Activated CD4-positive, CD25-positive, alpha-beta regulatory T cell (primary cell): Measurements from ENCODE around the gene LYPLA2.

Source experiments
- DNase-seq, 4 experiments: peaks; one replicate each; lab custom pipeline; 2025; lab: John Stamatoyannopoulos, UW

LYPLA2 gene

DNA sequence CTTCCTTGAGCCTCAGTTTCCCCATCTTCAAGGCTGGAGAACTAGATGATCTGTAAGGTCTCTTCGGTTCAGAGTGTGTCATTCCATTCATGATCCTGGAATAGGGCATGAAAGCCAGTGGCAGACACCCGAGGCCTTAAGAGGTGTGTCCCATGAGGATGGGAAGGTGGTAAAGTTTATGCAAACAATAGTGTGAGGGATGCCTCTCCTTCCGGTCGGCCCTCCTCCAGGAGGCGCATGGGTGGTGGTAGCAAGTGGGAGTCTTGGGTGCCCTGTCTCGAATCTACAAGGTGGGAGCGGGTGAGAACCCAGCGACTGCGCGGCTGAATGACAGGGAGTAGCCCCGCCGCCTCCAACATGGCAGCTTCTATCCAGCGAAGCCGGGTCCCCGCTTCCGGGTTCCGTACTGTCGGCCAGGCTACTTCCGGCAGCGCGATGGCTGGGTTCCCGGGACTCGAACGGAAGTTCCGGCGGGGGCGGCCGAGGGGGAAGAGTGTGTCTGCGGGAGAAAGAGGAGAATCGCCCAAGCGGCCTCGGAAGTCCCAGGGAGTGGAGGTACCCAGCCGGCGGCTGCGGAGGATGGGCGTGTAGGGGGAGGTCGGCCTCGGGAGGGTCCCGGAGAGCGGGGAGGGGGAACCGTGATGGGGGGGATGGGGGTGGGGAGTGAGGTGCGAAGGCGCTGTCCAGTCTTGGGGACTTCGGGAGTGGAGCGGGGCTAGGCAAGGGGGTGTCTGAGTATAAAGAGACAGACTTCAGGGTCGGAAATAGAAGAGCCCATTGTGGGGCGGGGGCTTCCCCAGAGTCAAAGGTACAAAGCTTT is at the start of gene LYPLA2:
Gene LYPLA2, plus strand, starts transcription at position 450 of the 820 bp plus-strand sequence. CDS start 1,538 bp downstream, outside the sequence.
- DNase-seq, result peak; percentile 70 to 77 (median 74)

DNA sequence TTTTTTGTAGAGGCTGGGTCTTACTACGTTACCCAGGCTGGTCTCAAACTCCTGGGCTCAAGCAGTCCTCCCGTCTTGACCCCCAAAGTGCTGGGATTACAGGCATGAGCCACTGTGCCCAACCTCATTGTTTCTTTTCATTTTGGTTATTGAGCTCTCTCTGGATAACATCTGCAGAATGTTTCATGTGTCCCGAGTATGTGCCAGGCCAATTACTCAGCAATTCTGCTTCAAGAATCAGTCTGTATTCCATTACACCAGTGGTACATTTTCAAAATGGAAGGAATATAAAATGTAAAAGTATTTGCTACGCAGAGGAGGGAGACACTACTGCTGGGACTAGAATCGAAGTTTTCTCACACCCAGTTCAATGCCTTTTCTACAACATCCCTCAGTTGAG is 49.3 kb upstream of the LYPLA2 start:
- DNase-seq, result no peak

DNA sequence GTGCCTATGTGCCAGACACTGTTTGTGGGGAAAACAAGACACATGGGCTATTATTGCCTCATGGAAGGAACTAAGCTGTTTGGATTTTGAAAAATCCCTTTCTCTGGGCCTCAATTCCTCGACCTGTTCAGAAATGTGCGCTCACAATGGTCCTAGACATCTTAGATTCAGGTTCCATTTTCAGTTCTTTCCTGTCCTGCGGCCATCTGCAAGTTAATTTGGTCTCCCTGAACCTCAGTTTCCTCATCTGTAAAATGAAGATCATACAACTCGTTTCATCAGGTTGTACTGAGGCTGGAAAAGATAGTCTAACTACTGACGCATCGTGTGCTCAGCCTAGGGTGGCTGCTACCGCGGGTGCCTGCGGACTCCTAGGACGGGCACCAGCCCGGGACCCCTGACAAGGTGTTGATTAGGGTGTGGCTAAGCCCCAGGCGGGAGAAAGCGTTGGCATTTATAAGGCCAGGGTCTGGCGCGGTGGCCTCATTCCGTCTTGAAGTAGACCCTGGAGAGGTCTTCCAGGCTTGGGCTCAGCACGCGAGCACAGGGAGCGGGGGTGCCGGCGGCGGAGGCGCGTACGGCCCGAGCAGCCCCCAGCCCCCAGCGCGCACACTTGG is 48.2 kb upstream of the LYPLA2 start:
- peak in 1 of 4 experiments; percentile 37 for DNase-seq

DNA sequence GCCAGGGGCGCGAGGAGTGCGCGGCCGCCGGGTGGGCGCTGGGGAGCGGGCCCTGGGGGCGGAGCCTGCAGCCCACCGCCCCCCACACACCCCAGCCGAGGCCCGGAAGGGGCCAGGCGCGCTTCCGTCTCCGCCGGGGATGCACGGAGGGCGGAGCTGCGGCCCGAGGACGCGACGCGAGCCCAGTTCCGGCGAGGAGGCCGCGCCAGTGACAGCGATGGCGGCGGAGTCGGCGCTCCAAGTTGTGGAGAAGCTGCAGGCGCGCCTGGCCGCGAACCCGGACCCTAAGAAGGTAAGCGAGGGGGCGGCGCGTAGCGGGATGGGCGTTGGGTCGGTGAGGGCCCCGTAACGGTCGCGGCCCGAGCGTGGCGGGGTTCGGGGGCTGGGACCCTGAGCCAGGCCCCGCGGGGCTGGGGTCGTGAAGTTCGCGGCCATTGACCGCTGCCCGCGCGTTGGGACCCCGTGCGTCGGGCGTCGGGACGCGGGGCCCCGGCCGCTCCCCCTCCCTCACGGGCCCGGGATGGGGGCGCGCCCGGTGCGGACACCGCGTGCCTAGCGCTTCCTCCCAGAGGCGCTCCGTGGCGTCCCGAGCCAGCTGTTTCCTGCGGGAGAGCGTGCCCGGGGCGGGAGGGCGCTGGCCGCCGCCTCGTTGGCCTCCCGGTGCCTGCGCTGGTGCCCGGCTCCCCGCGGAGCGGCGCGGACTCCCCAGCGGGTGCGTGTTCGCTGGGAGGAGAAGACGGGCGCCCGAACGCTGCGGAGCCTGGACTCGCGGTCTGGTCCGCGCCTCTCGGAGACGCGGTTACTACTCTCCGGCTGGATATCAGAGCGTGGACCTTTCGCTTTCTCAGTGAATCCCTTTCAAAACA is 47.4 kb upstream of the LYPLA2 start, which contains the start of gene ELOA:
Gene ELOA, plus strand, starts transcription at position 185 of the 866 bp plus-strand sequence. Its CDS starts 33 bp downstream, at position 218.
- DNase-seq, result peak; percentile 48 to 74 (median 60)

DNA sequence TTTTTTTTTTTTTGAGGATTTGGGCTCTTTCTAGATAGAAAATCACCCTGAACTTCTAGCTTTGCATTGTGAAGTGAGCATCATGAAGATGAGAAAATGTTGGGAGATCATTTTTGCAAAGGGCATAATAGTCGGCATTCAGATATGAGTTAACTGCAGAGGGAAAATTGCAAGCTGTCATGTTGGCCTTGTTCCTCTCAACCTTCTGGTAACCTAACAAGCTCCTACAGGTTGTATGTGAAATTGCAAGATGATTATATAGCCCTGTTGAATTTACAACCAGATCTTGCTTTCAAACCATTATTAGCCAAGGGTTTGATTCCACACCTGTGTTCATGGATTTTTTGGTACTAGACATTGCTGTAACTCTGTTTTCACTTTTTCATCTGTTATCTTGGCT is 45.4 kb upstream of the LYPLA2 start:
- DNase-seq, result no peak

DNA sequence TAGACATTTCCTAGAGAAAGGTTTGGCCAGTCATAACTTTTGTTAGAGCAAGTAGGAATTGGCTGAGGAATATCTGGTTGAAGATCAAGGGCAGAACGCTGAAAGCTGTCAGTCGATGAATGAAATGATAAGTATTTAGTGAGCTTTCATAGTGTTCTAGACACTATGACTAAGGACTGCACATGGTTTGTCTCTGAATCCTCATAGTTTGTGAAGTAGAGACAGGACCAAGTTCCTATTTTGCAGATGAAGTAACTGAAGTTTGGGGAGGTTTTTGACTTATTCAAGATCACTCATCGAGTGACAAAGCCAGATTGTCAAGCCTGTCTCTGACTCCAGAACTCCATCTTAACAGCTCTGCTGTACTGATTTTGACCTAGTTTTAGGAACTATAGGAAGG is 42.9 kb upstream of the LYPLA2 start:
- DNase-seq, result no peak

DNA sequence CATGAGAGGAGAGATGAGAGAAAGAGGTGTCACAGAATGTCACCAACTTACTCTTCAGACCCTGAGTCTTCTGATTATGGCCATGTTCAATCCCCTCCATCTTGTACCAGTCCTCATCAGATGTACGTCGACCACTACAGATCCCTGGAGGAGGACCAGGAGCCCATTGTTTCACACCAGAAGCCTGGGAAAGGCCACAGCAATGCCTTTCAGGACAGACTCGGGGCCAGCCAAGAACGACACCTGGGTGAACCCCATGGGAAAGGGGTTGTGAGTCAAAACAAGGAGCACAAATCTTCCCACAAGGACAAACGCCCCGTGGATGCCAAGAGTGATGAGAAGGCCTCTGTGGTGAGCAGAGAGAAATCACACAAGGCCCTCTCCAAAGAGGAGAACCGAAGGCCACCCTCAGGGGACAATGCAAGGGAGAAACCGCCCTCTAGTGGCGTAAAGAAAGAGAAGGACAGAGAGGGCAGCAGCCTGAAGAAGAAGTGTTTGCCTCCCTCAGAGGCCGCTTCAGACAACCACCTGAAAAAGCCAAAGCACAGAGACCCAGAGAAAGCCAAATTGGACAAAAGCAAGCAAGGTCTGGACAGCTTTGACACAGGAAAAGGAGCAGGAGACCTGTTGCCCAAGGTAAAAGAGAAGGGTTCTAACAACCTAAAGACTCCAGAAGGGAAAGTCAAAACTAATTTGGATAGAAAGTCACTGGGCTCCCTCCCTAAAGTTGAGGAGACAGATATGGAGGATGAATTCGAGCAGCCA is 39.7 kb upstream of the LYPLA2 start:
- no peak for DNase-seq

DNA sequence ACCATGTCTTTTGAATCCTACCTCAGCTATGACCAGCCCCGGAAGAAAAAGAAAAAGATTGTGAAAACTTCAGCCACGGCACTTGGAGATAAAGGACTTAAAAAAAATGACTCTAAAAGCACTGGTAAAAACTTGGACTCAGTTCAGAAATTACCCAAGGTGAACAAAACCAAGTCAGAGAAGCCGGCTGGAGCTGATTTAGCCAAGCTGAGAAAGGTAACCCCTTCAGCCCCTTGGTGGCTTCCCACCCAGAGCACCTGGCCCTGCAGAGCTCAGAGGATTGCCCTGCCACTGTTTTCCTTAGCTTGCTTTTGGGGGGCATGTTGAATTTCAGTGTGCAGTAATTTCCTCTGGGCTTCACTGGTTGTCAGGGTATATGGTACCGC is 39.1 kb upstream of the LYPLA2 start:
- no peak for DNase-seq

DNA sequence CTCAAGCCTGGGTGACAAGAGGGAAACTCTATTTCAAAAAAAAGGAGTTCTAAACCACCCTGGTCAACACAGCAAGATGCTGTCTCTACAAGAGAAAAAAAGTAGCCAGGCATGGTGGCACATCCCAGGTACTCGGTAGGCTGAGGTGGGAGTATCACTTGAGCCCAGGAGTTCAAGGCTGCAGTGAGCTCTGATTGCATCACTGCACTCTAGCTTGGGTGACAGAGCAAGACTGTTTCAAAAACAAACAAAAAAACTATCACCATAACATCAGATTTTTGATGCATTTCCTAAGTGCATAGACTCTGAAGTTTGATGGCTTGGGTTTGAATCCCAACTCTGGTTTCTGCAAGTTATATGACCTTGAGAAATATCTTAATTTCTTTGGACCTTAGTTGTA is 38.0 kb upstream of the LYPLA2 start:
- no peak for DNase-seq

DNA sequence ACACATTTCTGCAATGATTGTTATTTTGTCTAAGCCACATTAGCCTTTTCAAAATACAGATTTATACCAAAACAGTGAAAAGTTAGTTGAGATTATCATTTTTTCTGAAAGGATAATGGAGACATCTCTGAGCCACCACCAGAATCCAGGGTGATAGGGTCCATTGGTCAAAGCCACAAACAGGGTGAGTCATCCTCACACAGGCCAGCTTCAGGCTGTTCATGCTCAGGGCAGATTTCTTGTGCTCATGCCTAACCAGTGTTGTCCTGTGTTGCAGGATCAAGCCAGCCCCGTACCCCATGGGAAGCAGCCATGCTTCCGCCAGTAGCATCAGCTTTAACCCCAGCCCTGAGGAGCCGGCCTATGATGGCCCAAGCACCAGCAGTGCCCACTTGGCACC is 34.3 kb upstream of the LYPLA2 start:
- DNase-seq, result no peak

DNA sequence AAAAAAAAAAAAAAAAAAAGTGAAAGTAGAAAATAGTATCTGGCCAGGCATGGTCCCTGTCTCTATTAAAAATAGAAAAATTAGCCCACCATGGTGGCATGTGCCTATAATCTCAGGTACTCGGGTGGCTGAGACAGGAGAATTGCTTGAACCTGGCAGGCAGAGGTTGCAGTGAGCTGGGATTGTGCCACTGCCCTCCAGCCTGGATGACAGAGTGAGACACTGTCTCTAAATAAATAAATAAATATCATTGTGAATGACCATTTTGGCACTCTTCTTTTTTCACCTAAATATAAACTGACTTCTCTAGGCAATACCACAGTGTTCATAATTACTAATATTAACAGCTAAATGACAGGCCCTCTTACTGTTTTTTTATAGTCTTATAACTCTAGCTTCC is 33.1 kb upstream of the LYPLA2 start:
- no peak for DNase-seq

DNA sequence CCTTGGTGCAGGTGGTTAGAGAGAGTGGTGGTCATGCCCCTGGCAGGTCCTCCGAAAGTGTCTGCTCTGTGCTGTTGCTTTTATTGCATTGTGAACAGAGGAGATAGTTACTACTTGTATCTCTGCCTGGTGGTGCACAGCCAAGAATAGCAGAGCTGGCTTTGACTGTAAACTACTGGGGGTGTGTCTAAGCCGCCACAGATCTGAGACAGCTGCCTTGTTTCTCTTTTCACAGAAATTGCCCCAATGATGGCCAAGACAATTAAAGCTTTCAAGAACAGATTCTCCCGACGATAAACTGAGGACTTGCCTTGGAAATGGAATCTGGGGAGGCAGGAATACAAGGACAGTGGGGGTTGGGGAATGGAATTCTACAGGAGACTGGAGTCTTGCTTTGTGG is 31.7 kb upstream of the LYPLA2 start:
- no peak for DNase-seq

DNA sequence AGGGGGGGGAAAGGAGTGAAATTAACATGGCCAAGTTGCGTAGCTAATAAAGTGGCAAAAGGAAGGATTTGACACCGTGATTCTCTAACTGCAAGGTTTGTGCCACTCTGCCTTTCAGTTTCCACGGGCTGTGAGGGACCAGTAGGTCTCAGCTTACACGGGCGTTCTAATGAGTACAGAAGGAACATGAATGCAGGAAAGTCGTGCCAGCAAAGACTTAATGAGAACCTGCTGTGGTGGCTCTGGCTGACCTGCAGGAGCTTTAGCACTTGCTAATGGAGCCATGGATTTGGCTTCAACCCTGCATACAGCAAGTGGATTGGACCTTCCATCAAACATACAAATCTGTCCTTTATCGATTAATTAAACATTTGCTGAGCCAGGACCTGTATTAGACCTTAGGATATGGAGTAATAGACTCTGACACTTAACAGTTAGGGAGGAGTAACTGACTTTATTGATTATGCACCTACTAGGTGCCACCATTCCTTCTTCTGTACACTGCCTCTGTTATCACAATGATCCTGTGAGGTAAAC is 27.8 kb upstream of the LYPLA2 start:
- no peak for DNase-seq

DNA sequence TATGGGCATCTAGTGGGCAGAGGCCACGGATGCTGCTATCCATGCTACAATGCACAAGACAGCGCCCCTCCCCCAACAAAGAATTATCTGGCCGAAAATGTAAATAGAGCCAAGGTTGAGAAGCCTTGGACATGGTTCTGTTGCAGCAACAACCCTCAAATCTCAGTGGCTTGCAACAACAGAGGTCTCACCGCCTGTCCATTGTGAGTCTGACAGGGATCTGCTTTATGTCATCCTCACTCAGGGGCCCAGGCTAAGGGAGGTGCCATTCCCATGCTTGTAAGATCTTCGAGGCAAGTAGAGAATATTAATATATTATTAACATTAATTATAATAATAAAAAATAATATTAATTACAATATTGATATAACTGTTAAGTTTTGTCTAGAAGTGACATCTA is 22.2 kb upstream of the LYPLA2 start:
- DNase-seq, result no peak

DNA sequence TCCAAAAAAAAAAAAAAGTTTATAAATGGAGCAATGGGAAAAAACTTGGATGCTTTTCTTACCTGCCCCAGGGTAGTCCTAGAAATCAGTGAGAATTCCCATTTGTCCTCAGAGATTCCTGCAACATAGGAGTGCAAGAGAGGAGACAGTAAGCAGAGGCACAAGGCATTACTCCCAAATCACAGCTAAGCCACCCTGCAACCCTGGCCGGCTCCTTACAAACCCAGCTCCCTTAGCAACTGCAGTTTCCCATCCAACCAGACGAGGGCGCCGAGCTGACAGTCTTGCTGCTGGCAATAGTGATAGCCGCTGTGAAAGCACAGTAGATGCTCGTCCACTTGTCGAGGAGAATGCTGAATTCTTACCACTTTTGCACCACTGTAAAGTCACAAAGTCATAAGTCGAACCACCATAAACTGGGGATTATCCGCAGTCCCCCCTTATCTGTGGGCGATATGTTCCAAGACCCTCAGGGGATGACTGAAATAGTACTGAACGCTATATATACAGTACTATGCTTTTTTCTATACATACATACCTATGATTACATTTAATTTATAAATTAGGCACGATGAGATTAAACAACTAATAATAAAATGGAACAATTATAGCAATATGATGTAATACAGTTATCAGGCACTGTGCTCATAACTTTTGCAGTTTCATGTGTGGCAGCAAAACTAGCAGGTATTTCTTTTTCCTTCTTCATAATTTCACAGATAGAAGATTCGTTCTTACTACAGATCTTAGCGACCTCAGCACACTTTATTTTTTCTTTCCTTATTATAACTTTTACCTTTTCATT is 18.7 kb upstream of the LYPLA2 start:
- peak; percentile 66 to 87 (median 74) for DNase-seq

DNA sequence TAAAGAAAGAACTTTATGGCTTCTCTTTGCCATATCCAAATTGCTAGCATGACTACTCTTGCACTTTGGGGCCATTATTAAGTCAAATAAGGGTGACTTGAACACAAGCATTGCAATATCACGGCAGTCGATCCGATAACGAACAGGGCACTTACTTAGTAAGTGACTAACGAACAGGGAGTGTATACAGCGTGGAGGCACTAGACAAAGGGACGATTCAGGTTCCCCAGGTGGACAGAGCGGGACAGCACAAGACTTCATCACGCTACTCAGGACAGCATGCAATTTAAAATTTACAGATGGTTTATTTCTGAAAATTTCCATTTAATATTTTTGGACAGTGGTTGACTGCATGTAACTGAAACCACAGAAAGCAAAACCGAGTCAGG is 18.1 kb upstream of the LYPLA2 start:
- no peak for DNase-seq

DNA sequence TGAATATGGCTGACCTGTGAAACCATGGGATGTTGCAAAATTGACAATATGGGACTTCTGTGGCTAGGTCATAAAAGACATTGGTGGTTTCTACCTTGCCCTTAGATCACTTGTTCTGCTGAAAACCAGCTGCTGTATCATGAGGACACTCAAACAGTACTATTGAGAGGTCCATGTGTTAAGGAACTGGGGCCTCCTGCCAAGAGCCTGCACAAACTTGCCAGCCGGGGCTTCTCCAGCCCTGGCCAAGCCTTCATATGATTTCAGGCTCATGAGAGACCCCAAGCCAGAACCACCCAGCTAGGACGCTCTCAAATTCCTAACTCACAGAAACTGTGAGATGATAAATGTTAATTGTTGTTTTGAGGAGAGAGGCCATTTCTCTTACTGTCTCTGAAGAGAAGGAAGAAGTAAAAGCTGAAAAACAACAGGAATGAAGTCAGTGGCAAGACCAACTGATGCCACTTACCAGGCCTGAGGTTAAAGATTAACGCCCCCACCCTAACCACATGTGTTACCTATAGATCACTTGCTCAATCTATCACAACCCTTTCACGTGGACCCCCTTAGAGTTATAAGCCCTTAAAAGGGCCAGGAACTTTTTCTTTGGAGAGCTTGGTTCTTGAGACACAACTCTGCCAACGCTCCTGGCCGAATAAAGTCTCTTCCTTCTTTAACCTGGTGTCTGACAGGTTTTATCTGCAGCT is 16.6 kb upstream of the LYPLA2 start:
- DNase-seq, result no peak

DNA sequence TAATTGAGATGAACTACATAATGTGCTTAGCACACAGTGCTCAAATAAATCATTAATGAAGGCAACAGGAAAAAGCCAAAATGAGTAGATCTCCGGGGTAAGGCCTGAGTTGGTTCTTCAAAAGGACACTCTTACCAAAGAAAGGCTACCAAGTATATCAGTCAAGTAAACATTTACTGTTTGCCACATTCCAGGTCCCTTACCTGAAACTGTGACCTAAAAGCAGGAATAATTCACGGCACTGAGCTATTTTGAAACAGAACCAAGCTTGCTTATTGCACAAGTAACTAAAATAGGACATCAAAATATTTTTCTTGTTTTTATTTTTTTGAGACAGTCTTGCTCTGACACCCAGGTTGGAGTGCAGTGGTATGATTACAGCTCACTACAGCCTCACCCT is 14.7 kb upstream of the LYPLA2 start:
- no peak for DNase-seq

DNA sequence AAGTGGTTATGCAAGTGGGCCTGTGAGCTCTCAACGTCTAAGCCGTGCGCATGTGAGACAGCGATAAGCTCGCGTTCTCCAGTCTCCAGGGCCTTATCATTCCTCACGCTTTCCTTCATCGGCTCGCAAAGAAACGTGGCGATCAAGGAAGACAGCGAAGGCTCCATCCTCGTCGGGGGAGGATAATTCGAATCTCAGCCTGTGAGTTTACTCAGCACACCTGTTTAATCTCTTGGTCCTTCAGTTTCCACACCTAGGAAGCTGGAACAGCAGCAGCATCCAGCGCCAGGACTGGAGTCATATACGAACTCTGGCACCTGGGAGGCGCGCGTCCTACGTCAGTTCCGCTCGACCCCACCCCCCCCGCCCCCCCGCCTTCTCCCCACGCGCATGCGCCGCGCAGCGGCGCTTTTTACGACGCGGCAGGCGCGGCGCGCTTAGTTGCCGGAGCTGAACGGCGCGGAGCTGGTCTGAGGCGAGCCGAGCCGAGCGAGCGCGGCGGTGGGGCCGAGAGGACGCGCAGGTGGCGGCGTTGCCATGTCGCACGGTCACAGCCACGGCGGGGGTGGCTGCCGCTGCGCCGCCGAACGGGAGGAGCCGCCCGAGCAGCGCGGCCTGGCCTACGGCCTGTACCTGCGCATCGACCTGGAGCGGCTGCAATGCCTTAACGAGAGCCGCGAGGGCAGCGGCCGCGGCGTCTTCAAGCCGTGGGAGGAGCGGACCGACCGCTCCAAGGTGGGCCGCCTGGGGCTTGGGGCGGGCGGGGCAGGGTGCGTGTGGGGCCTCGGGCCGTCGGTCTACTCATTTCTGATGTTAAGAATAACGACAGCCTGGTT is 12.7 kb upstream of the LYPLA2 start, which contains the start of gene PITHD1:
Gene PITHD1, plus strand, starts transcription at position 440 of the 836 bp plus-strand sequence. Its CDS starts 98 bp downstream, at position 538.
- peak; percentile 54 to 72 (median 61) for DNase-seq
